Upper lobe of left lung (tissue), 4 donors: Measurements from ENCODE around the gene CDH13.

Experiments
- POLR2A ChIP-seq, 4 donors: fragments of 450-650 bp; IDR thresholded peaks; one replicate each; pipeline ENCODE4 v1.5.1; 2016 to 2017; ENCODE audit warnings: antibody characterized with exemption in 4 of 4, mild to moderate bottlenecking in 2 of 4
- POLR2AphosphoS5 ChIP-seq, 2 donors: sonication (generic); formaldehyde crosslinking; IDR thresholded peaks; one replicate each; pipeline ENCODE4 v1.5.1; 2017; ENCODE audit warnings: antibody characterized with exemption in 2 of 2
- TF ChIP-seq, protein P1 (sequence below), 6 experiments: fragments of 450-650 bp in 4 of 6; fragments of 200-600 bp in 2 of 6; sonication (generic) in 2 of 6; IDR thresholded peaks; one replicate each; pipeline ENCODE4 v1.5.1; 2016 to 2019; ENCODE audit warnings: antibody characterized with exemption in 6 of 6

GRCh38 chr16:83742124-83742899 is 1115.5 kb downstream of the CDH13 start:
- TF ChIP-seq, protein P1, sequence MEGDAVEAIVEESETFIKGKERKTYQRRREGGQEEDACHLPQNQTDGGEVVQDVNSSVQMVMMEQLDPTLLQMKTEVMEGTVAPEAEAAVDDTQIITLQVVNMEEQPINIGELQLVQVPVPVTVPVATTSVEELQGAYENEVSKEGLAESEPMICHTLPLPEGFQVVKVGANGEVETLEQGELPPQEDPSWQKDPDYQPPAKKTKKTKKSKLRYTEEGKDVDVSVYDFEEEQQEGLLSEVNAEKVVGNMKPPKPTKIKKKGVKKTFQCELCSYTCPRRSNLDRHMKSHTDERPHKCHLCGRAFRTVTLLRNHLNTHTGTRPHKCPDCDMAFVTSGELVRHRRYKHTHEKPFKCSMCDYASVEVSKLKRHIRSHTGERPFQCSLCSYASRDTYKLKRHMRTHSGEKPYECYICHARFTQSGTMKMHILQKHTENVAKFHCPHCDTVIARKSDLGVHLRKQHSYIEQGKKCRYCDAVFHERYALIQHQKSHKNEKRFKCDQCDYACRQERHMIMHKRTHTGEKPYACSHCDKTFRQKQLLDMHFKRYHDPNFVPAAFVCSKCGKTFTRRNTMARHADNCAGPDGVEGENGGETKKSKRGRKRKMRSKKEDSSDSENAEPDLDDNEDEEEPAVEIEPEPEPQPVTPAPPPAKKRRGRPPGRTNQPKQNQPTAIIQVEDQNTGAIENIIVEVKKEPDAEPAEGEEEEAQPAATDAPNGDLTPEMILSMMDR (IDR thresholded peaks at IDR 0.05) = no peak
- no peak for TF ChIP-seq POLR2A (IDR thresholded peaks at IDR 0.05)
- TF ChIP-seq POLR2AphosphoS5 (IDR thresholded peaks at IDR 0.05) = no peak
